ENCODE measurements around the gene ABTB2.
"Not testable (repeated sequence)": the region's sequence is repeated elsewhere in the genome, so short reads cannot be mapped to it uniquely, and the experiment has no call there.

ABTB2 gene

GRCh38 chr11:34357701-34358257, at the start of gene ABTB2:
Gene ABTB2, minus strand, starts transcription at chr11:34358010.
- peak; percentile 97 for DNase-seq

GRCh38 chr11:34407121-34407813, 49.5 kb upstream of the ABTB2 start:
- DNase-seq = no peak

- DNase-seq = no peak
Measured at GRCh38 chr11:34406413-34406812, 48.6 kb upstream of the ABTB2 start.

- no peak for DNase-seq
Measured at GRCh38 chr11:34405079-34405858, 47.5 kb upstream of the ABTB2 start.

GRCh38 chr11:34404280-34404679, 46.5 kb upstream of the ABTB2 start:
- no peak for DNase-seq

- DNase-seq = no peak
Measured at GRCh38 chr11:34403431-34403830, 45.6 kb upstream of the ABTB2 start.

- no peak for DNase-seq
Measured at GRCh38 chr11:34397811-34398210, 40.0 kb upstream of the ABTB2 start.

GRCh38 chr11:34397120-34397519, 39.3 kb upstream of the ABTB2 start:
- no peak for DNase-seq

GRCh38 chr11:34395916-34396550, 38.2 kb upstream of the ABTB2 start:
- no peak for DNase-seq

GRCh38 chr11:34394771-34395300, 37.0 kb upstream of the ABTB2 start:
- no peak for DNase-seq

- no peak for DNase-seq
Measured at GRCh38 chr11:34387653-34388052, 29.8 kb upstream of the ABTB2 start.

- not testable (repeated sequence) for DNase-seq
Measured at GRCh38 chr11:34386356-34386755, 28.5 kb upstream of the ABTB2 start.

GRCh38 chr11:34382532-34383276, 24.9 kb upstream of the ABTB2 start:
- no peak for DNase-seq

- DNase-seq = no peak
Measured at GRCh38 chr11:34381775-34382174, 24.0 kb upstream of the ABTB2 start.

GRCh38 chr11:34380696-34381095, 22.9 kb upstream of the ABTB2 start:
- DNase-seq = no peak

GRCh38 chr11:34379539-34379938, 21.7 kb upstream of the ABTB2 start:
- no peak for DNase-seq

- no peak for DNase-seq
Measured at GRCh38 chr11:34379079-34379478, 21.3 kb upstream of the ABTB2 start.

- no peak for DNase-seq
Measured at GRCh38 chr11:34373727-34374126, 15.9 kb upstream of the ABTB2 start.

GRCh38 chr11:34366522-34366921, 8.7 kb upstream of the ABTB2 start:
- no peak for DNase-seq

- no peak for DNase-seq
Measured at GRCh38 chr11:34364102-34364501, 6.3 kb upstream of the ABTB2 start.

GRCh38 chr11:34363363-34364084, 5.7 kb upstream of the ABTB2 start:
- no peak for DNase-seq

GRCh38 chr11:34360046-34360445, 2.2 kb upstream of the ABTB2 start:
- no peak for DNase-seq

All from activated CD8-positive, alpha-beta memory T cell treated with anti-CD3 and anti-CD28 coated beads, Interleukin-2, amount 50 U/mL, for 48 hours (primary cell).